GM15510 (cell line): ENCODE measurements around the gene PCDH1.

Source experiments
- POLR2A ChIP-seq: IDR thresholded peaks from 3 replicates; pipeline ENCODE4 v1.6.1; 2011; ENCODE audit warnings: borderline replicate concordance; ENCODE audit not compliant: insufficient read length; ENCODE audit errors: extremely low read depth

Gene PCDH1

DNA sequence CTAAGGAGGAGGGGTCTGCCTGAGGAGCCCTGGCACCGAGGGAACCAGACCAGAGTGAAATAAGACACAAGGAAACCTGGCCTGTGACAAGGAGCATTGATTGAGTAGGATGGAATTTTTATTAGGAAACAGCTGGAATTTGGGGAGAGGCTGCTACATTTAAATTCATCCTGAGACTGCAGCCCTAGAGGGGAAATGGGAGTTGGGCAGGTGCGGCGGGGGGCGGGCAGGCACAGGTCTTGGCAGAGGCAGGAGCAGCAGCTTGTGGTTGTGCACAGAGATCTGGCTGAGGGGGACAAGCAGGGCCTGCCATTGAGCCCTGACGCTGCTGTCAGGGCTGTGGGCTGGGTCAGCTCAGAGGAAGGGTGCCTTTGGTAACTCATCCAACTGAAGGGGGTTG lies 71.6 kb downstream of the PCDH1 start:
- no peak for TF ChIP-seq POLR2A

DNA sequence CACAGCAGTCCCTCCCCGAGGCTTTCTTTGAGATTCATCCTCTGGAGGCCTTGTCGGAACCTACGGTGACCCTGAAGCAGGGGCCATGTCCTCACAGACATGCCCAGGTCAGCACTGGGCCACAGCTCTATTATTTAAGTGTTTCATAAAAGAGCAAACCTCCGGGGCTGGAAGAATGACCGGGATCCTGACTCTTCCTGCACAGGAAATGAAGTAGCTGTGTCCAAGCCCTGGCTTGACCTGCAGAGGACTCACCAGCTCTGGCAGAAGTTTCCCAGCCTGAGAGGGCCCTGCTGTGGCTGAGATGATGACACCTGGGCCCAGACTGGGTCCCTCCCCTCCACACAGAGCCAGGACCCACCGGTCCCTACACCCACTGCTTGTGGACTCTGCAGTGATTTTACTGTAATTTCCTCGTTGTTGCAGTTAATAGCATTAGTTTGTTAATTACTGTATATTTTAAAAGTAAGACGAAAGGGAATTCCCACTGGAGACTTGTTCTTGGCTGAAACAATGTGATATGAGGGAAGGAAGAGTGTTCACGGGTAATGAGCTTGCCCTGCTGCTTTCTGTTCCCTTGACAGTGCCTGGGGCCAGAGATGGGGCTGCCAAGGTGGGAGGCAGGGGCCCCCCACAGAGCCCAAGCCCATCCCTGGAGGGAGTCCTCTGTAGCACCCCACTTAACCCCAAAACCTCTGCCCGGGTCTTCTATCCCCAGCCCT lies 72.2 kb downstream of the PCDH1 start:
- TF ChIP-seq POLR2A = no peak

DNA sequence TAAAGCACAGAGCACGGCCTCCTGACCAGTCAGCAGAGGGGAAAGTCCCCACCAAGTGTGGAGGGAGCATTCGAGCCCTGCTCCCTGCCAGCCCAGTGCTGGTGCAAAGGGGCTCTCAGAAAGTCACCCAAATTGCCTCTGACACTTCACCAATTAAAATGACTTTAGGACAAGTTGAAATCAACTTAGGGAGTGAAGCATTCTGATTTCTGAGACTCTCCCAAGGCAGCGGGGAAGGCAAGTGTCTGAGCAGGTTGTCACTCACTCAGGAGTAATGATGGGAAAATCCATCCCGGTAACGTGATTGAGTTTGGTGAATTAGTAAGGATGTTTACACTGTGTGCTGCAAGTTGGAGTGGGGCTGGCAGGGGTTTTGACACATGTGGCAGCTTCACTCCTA lies 73.7 kb downstream of the PCDH1 start:
- TF ChIP-seq POLR2A = no peak
